CD4-positive, alpha-beta T cell treated with Interferon alpha-2 for 1 hour (primary cell): Measurements from ENCODE around the gene ABHD14A.
A peak's percentile ranks its signal among the peaks of the same experiment; 100 is the strongest.

ENCODE experiments used
- DNase-seq, 2 donors: peaks; one replicate each; pipeline ENCODE4 v3.0.0-alpha.2; 2020 to 2022

ABHD14A gene

DNA sequence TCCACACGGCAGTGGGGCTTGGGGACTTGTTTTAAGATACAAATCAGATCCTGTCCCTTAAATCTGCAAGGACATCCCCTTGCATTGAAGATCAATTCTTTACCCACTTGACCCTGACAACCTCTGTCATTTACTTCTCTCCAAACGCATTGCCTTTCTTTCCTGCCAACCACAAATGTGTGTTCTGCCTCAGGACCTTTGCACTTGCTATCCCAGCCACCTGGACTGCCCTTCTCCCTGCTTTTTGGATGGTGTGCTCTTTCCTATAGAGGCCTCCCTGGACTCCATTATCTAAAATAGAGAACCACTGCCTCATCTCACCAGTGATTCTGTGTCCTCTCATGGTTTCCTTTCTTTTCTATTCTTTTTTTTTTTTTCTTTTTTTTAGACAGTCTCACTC, 22.3 kb downstream of the ABHD14A start:
- no peak for DNase-seq

DNA sequence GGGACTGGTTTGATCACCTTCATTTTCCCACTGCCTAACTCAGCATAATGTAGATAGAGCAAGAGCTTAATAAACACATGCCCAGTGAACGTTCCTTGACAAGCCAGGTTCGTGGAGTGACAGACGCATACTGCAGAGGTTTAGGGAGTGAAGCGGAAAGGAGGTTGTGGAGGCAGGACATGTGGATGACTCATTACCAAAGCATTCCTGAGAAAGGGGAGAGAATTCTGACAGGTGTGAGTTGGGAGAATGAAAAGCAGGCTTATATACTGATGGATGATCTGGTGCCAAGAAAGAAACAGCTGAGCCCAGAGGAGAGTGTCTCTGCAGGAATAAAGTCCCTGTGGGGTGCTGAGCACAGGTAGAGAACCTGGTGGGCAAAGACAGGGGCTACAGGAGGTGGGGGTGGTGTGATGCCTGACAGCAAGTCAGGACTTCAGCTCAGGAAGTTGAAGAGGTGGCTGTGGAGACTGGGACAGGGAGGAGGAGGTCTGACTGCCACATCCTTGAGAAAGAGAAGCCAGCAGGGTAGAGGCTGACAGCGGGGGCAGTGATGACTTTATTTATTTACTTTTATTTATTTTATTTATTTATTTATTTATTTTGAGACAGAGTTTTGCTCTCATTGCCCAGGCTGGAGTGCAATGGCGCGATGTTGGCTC, 23.2 kb downstream of the ABHD14A start:
- no peak for DNase-seq

DNA sequence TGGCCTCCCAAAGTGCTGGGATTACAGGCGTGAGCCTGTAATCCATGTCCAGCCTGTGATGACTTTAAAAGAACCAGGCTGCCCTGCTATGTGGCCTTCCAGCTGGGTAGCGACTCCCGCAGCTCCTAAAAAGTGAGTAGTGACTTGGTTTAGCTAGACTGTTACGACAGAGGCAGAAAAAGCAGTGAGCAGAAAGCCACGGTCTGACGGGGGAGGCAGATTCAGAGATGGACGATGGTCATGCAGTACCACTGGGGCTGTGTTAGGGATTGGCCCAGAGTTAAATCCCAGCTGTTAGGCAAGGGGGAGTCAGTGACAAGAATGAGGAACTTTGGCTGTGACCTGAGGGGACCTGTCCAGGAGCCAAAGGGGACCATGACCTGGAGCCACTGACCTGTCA, 23.9 kb downstream of the ABHD14A start:
- no peak for DNase-seq

DNA sequence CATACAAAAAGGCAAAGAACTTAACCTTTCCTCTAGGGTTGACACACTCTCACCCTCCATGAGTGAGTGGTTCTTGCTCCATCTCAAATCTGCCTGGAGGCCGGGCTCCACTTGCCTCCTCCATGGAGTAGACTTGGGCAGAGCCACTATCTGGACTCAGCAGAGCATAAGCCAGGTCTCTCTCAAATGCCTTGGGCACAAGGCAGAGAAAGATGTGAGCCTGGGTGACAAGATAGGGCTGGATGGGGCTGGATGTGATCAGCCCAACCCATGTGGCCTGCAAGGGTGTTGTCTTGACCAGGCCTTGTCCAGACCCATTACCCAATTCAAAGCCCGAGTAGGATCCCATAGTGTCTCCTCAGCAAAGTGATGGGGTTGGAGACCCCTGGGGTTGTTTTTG, 25.0 kb downstream of the ABHD14A start:
- DNase-seq = no peak

DNA sequence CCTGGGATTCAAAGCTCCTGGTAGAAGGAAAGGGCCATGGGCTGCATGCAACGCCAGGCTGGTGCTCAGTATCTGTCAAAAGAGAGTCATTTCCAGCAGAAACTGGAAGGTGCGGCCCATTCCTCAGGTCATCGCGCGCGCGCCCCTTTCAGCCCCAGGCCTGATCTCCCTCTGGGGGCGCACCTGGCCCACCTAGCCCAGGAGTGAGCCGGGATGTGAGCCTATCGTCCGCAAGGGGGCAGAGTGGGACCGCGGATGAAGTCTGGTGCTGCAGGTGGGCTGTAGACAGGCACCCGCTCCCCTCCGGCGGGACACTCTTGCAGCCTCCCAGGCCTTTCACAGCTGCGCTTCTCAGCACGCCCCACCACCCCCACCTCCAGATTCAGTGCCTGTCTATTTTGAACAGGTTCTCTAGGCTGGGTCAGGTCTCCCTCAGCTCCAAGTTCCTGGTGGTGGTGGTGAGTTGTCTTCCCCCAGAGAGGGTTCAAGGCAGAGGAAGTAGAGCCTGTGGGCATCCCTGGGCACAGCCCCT, 26.6 kb downstream of the ABHD14A start:
- DNase-seq = peak; percentile 85 to 90

DNA sequence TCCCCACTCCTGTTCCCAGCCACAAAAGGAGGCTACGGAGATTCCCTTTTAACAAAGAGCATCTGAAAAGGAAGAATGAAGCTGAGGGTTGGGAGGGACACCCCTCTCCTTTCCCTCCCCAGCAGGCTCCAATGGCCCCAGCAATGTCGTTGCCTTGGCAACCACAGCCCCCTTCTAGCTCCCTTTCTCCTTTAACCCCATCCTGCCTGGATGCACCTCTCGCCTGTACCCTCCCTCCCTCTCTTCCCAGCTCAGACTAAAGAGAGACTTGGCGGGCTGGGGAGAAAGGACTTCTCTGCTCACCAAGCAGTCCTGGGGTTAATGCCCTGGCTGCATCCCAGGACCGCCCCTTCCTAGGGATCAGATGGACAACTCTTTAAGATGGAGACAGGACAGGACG, 27.9 kb downstream of the ABHD14A start:
- DNase-seq = no peak

DNA sequence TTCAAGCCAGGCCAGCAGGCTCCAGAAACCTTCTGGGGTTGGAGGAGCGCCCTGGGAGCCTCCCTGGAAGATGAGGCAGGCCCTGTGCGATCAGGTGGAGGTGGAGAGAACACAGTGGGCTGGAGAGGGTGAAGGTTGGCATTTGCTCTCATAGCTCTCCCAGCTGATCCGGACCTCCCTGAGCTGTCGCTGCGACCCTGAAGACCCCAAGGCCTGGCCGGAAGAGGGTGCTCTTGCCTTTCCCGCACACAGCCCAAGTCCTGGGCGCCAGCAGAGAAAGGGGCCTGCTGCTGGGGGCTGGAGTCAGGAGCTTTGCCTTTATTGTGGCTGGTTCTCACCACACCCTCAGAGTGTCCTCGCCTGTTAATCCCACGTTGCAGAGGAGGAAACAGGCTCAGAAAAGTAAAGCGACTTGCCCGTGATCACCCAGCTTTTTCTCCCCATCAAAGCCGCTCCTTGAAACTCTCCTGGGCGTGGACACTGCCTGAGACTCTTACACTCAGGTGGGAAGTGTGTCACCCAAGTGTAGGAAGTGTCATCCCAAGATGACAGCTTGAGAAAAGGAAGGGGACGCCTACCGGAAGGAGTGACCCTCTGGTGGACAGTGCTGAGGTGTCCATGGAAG, 29.4 kb downstream of the ABHD14A start:
- no peak for DNase-seq

DNA sequence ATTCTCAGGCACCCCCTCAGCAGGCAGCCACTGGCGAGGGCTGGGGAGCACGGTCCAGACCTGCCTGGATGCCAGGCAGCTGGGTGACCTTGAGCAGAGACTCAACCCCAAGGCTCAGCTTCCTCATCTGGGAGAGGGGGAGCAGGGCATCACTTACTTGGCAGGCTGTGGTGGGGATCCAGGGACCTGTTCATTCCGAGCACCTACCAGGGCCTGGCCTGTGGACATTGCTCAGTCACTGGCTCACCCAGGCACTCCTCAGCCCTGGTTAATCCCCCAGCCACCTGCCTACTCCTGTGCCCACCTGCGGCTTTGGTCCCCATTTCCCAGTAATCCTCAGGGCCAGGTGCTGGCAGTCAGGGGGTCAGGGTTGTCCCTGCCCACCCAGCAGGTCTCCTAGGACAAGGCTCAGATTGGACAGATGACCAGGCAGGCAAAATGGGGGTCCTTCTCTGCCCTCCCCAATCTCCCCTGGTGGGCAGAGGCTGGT, 30.1 kb downstream of the ABHD14A start:
- no peak for DNase-seq

DNA sequence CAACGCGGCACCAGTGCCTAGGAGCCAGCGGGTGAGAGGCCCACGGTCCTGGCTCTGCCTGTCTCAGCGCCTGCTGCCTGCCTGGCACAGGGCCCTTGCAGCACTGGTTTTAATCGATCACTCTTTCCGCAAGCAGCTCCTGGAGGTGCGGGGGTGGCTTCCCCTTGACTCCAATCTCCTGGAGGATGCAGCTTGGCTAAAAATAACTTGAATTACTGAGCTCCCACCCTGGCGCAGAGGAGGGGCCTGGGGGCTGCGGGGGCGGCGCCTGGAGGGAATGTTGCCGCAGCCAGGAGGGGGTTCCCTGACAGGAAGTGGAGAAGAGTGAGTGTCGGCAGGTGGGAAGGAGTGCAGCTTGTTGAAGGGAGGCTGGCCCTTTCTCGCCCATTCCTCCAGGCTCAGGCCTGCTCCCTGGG, 30.7 kb downstream of the ABHD14A start:
- DNase-seq = no peak

DNA sequence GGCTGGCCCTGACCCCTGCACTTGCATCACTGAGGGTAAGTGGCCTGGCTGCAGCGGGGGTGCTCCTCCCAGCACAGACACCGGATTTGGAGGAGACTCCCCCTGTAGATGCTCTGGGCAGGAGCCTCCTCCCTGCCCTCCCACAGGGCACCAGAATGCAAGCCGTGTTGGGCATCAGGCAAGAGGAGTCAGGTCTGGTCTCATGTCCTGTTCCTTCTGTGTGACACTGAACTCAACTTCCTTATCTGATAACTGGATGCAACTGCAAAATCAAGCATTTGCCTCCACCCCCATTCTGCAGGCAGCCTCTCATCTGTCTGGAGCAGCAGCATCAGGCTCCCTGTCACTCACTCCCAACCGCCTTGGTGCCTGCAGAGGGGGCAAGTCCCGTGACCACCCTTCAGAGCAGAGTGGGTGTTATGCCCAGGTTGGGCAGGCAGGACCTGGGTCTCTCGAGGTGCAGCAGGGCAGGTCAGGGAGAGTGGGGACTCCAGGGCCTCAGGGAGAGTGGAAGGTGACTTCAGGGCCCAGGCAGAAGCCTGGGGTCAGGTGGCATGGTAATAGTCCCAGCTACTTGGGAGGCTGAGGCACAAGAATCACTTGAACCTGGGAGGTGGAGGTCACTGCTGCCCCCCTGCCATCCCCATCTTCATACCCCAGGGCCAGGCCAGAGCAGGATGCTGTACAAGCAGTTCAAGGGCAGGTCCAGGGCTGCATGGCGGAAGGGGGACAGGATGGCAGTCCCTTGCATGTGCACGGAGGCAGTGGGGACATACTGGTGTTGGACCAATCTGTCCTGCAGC, 31.4 kb downstream of the ABHD14A start:
- no peak for DNase-seq

DNA sequence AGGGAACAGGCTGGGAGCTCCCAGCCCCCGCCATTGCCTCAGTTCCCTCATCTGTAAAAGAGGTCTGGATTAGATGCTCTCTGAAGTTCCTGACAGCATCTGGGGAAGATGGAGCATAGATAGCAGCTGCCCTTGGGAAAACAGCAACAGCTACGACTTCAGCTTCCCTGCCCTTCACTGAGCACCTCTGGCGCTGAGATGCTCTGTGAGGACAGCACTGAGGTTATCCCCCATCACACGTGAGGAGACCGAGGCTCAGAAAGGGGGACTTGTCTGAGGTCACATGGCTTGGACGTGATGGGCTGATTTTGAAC, 31.9 kb downstream of the ABHD14A start:
- no peak for DNase-seq

DNA sequence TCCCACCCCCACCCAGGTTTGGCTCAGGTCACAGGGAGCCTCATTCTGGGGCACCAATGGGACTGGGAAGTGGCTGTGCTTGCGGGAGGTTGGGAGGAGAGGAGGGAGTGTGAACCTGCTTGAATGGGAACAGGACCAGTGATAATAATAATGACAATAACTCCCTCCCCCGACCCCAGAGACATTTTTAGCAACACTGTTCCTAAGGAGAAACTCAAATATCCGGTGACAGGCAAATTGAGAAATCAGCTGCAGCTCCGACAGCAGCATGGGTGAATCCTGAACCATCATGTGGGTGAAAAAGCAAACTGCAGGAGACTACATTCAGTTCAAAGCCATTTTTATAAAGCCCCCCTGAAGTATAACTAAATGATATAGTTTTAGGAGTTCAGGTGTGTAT, 32.4 kb downstream of the ABHD14A start:
- no peak for DNase-seq

DNA sequence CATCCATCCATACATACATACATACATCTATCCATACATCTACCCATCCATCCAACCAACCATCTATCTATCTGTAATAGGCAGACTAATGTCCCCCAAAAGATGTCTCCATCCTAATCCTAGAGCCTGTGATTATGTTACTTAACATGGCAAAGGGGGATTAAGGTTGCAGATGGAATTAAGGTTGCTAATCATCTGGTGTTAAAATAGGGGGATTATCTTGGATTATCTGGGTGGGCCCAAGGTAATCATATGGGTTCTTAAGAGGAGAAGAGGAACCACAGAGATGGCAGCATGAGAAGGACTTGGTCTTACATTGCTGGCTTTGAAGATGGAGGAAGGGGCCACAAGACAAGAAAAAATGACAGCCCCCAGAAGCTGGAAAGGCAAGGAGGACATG, 35.6 kb downstream of the ABHD14A start:
- DNase-seq = no peak

DNA sequence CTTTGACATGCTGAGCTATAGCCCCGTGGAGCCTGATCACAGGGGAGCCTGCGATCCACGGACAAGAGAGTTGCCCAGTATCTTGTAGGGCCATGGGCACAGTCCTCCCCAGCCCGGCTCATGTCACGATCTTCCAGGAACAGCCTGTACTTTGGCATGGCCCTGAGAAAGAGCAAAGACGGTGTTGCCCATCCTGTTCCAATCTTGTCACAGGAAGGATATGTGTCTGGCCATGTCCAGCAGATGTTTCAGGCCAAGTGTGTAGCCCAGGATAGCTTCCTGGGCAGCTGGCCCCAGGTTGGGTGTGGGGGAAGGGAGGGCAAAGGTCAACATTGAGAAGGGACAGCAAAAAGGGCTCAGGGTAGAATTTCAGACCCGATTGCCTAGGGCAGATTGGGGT, 37.8 kb downstream of the ABHD14A start:
- DNase-seq = no peak

DNA sequence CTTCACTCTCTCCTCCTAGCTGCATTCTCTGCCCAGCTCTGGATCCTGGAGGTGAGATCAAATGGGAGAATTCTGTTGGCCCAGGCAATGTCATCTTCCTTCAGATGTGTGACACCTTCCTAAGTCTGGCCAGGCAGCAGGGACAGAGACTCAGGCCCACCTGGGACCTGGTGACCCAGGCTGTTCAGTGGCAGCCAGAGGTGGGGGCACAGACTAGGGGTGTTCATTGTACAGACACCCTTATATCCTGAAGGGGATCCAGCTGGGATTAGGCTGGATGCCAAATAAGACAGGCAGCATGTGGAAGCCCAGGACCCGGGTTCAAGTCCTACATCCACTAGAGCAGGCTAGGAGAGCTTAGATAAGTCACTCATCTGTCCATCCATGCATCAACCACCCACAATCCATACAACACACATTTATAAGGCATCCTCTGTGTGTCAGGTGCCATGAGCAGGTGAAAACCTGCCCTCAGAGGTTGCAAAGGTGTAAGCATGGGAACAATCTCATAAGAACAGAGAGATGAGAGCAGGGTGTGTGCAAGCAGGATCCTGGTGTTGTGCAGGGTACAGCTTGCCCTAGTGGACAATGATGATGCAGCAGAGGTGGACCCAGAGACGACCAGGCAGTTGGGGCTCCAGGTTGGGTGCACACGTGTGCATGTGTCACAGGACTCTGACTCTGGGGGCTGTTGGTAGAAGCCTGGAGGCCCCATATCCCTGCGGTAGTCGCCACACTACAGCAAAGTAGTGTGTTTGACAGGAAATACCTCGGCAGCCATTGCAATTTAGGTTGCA, 39.1 kb downstream of the ABHD14A start:
- no peak for DNase-seq

DNA sequence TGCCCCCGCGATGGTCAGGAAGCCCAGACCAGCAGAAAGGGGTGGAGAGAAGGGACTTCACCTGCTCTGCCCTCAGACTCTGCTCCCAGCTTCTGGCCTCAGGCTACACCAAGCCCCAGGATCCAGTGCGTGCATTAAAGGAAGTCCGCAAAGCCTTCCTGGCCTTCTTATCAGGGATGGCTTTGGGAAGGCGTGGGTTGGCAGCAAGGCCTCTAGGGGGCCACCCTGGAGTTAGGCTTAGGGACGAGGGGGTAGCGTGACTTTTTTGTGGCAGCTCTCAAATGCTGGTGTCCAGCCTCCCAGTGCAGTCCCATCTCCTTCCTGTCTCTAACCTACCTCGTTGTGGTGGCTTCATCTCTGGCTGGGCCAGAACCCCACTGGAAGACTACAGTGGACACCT, 39.7 kb downstream of the ABHD14A start:
- no peak for DNase-seq

DNA sequence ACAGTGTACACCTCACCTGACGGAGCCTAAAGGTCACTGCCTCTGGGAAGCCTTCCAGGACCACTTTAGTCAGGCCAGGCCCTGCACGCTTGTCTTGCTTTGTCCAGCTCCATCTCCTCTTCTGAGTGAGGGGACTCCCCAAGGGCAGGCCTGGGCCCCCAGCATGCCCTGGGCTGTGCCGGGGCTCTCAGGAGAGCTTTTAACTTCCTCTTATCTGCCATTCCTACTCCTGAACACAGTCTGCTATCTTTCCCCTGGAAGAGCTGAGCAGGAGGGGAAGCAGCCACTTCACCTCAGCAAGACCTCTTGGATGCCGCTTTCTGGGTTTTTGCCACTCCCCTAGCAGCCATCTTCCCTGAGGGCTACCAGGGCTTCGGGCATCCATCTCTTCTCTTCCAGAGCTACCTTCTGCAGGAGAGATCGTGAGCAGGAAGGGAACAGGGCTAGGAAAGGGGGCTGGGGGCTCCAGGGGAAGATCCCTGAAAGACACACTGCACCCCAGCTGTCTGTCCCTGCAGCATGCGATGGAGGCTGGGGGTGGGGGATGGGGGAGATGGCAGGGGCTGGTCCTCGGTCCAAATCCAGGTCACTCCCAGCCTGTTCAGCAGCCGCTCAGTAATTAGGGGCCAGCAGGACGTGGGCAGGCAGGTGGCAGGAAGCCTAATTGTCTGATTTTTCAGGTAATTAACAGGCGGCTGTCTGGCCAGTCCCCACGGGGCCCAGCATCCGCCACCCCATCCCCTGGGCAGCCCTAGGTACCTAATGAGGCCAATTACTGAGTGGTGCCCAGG, 40.8 kb downstream of the ABHD14A start:
- no peak for DNase-seq

DNA sequence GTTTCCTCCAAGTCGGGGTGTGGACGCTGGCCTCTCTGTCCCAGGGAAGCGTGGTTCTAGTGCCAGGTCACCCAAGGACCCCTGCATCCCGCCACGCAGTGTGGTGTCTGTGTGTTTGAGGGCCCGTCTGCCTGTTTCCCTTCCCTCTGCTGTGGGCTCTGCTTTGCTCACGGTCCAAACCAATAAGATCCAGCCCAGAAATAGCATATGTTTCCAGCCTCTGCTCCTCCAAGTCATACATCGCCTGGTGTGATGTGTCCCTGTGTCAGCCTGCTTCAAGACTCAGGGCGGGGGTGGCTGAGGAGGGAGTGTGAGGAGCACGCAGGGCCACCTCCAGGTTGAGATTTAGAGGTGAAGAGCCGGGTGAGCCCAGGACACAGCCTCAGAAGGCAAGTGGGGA, 42.7 kb downstream of the ABHD14A start:
- no peak for DNase-seq

DNA sequence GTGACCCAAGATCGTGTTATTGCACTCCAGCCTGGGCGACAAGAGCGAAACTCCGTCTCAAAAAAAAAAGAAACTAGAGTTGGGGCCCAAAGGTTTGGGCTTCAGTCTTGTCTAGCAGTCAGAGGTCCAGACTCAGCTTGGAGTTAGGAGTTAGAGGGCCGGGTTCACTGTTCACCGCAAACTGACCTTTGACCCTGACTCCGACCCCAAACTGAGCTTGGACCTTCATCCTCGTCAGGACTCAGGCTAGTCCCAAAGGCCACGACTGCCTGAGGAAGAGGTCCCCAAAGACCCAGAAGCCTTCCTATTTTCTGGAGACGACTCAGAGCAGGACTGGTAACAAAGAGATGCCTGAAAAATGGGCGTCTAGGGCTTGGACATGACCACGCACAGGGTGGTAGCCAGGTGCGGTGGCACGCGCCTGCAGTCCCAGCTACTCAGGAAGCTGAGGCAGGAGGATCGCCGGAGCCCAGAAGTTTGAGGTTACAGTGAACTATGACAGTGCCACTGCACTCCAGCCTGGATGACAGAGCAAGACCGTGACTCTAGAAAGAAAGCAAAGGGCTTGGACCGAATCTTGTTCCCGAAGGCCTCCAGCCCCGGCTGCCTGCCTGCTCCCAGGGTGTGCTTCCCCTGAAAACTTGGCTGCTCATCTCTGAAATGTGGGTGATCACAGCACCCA, 43.6 kb downstream of the ABHD14A start:
- no peak for DNase-seq

DNA sequence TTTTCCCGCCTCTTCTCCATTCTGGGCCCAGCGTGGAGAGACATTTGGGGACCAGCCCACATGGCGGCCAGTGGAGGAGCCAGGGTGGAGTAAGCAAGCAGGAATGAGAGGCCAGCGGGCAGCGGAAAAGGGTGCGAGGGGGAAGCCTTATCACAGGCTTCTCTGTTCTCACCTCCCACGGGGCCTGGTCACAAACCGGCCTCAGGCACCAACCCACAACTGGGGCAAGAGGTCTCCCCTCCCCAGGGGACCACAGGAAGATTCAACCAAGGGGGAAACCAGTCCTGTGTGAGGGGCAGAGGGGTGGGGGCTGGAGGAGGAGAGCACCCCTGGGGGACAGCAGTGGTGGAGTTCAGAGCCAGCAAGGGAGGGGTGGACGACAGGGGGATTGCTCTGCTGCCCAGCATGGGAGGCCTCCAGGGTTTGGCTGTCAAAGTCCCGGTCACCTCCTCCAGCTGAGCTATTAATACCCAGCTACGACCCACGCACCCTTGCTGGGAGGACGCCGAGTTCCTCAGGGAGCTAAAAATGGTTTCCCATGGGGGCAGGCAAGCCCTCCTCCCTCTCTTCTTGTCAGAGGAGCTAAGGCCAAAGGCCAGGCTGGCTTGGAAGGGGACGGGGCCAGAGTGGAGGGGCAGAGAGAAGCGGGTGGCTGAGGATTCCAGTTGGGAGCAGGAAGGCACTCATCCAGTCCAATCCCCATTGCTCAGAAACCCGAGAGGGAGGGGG, 44.7 kb downstream of the ABHD14A start:
- no peak for DNase-seq

DNA sequence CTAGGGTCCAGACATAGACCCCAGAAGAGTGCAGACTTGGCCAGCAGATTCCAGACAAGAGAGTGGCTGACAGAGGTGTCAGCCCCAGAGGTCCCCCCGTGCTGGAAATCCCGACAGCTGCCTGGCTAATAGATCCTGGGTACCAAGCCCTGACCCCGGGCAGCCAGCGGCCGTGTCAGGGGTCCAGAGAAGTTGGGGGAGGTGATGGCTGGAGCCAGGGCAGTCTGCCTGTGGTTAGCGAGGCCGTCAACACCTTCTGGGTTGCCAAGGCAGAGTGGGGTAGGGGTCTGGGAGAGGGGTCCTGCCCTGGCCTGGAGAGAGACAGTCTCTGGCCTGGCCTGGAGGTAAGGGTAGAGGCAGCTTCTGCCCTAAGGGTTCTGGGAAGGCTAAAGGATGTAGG, 45.9 kb downstream of the ABHD14A start:
- DNase-seq = no peak
